Astrocyte (in vitro differentiated cells and primary cell): ENCODE results near the gene LRIG2. TPM values are rescaled to one million over a fixed set of nuclear protein-coding genes. Genes with fewer than 3 reads are reported as not detected.

Source experiments
- DNase-seq: peaks from one replicate; pipeline ENCODE4 v3.0.0-alpha.2; 2010; ENCODE audit warnings: low read depth
- FAIRE-seq: peaks from 2 replicates; lab custom pipeline; 2011; peaks lifted over from hg19 to GRCh38; lab: Jason Lieb, UNC
- H2AFZ ChIP-seq: 2 replicates; pipeline ENCODE4 v1.6.0; 2012; ENCODE audit warnings: low read depth, low read length, inconsistent platforms
- H3K27ac ChIP-seq: 2 replicates; pipeline ENCODE4 v1.5.1; 2011; ENCODE audit warnings: low read depth, low read length, inconsistent platforms
- H3K27me3 ChIP-seq: 2 replicates; pipeline ENCODE4 v1.6.0; 2011; ENCODE audit warnings: low read length, inconsistent platforms; ENCODE audit not compliant: insufficient read depth
- H3K36me3 ChIP-seq: 2 replicates; pipeline ENCODE4 v1.5.1; 2011; ENCODE audit warnings: low read length, inconsistent platforms; ENCODE audit not compliant: insufficient read depth
- H3K4me1 ChIP-seq: 2 replicates; pipeline ENCODE4 v1.5.1; 2011; ENCODE audit warnings: low read length, inconsistent platforms; ENCODE audit not compliant: insufficient read depth
- H3K4me2 ChIP-seq: 2 replicates; pipeline ENCODE4 v1.6.0; 2012; ENCODE audit warnings: low read length, inconsistent platforms
- H3K4me3 ChIP-seq: 2 replicates; pipeline ENCODE4 v1.5.1; 2011; ENCODE audit warnings: low read depth, mild to moderate bottlenecking, low read length, inconsistent platforms; ENCODE audit not compliant: insufficient read depth
- H3K79me2 ChIP-seq: 2 replicates; pipeline ENCODE4 v1.6.0; 2012; ENCODE audit warnings: mild to moderate bottlenecking, low read length, inconsistent platforms; ENCODE audit not compliant: insufficient read depth
- H3K9ac ChIP-seq: 2 replicates; pipeline ENCODE4 v1.6.0; 2012; ENCODE audit warnings: mild to moderate bottlenecking, low read length, inconsistent platforms
- H3K9me3 ChIP-seq: 2 replicates; pipeline ENCODE4 v1.5.1; 2012; ENCODE audit warnings: low read depth, mild to moderate bottlenecking, low read length, inconsistent platforms; ENCODE audit not compliant: insufficient read depth
- H4K20me1 ChIP-seq: 2 replicates; pipeline ENCODE4 v1.6.0; 2012; ENCODE audit warnings: low read length, inconsistent platforms; ENCODE audit not compliant: insufficient read depth
- H3K27ac Mint-ChIP-seq: one replicate; pipeline ENCODE4 v1.8.0; 2021; ENCODE audit warnings: mild to moderate bottlenecking, mixed read lengths; ENCODE audit not compliant: unreplicated experiment
- H3K27me3 Mint-ChIP-seq: one replicate; pipeline ENCODE4 v1.8.0; 2021; ENCODE audit warnings: low read depth, mixed read lengths; ENCODE audit not compliant: unreplicated experiment
- H3K36me3 Mint-ChIP-seq: one replicate; pipeline ENCODE4 v1.8.0; 2021; ENCODE audit warnings: low read depth, mixed read lengths; ENCODE audit not compliant: unreplicated experiment
- H3K4me1 Mint-ChIP-seq: one replicate; pipeline ENCODE4 v1.8.0; 2021; ENCODE audit warnings: low read depth, mixed read lengths; ENCODE audit not compliant: unreplicated experiment
- H3K4me3 Mint-ChIP-seq: one replicate; pipeline ENCODE4 v1.8.0; 2021; ENCODE audit warnings: mild to moderate bottlenecking, moderate library complexity, mixed read lengths; ENCODE audit not compliant: unreplicated experiment
- H3K9me3 Mint-ChIP-seq: one replicate; pipeline ENCODE4 v1.8.0; 2021; ENCODE audit warnings: mild to moderate bottlenecking, mixed read lengths; ENCODE audit not compliant: unreplicated experiment
- CTCF ChIP-seq: IDR thresholded peaks from 2 replicates; pipeline ENCODE4 v1.5.1; 2011; ENCODE audit warnings: low read depth, mild to moderate bottlenecking, inconsistent platforms, low read length, moderate library complexity; ENCODE audit not compliant: insufficient read depth
- EZH2 ChIP-seq: IDR thresholded peaks from 2 replicates; pipeline ENCODE4 v1.6.1; 2012; ENCODE audit warnings: mild to moderate bottlenecking, low read length, inconsistent platforms; ENCODE audit not compliant: insufficient read depth
- total RNA-seq: library from RNA; stranded (reverse); gene quantifications from 2 replicates; pipeline ENCODE4 v1.2.1, GENCODE V29; 2021

Gene LRIG2
- total RNA-seq, 1 donor from 2014 or later: 14.2 TPM

DNA sequence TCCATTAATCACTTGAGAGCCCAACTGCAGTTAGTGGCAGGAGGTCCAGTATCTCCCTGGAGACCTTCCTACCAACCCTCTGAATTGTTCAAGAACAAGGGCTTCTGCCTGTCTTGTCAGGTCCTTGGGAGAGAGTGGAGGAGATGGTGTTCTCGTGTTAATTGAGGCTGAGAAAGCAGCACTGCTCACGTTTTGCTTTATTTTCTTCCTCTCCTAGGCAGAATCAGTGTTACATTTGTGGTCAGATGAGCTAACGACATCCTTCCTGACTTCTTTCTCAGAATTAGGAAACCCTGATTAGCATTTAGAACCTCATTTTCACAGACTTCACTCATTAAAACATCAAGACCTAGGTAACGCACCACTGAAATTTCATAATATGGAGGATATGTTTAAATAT is 26.4 kb upstream of the LRIG2 start:
- Histone ChIP-seq H3K27ac (no peak overlapping the region), H3K4me2 (no peak overlapping the region), H3K27me3 (no peaks in the 10 kb centered on the region), H2AFZ (no peak overlapping the region), H4K20me1 (no peaks in the 10 kb centered on the region), H3K4me1 (peaks cover 16% of the 10 kb centered on the region), H3K79me2 (no peaks in the 10 kb centered on the region), H3K4me3 (no peak overlapping the region), H3K9me3 (no peaks in the 10 kb centered on the region), H3K36me3 (no peaks in the 10 kb centered on the region), H3K9ac (no peak overlapping the region)
- TF ChIP-seq CTCF: no peak
- no peak for TF ChIP-seq EZH2
- no peak overlapping the region for H3K27ac Mint-ChIP-seq
- H3K27me3 Mint-ChIP-seq: no peaks in the 10 kb centered on the region
- no peak for FAIRE-seq
- peaks cover 20% of the 10 kb centered on the region for H3K4me1 Mint-ChIP-seq
- H3K9me3 Mint-ChIP-seq: no peaks in the 10 kb centered on the region
- no peaks in the 10 kb centered on the region for H3K36me3 Mint-ChIP-seq
- no peak for DNase-seq
- H3K4me3 Mint-ChIP-seq: no peak overlapping the region

DNA sequence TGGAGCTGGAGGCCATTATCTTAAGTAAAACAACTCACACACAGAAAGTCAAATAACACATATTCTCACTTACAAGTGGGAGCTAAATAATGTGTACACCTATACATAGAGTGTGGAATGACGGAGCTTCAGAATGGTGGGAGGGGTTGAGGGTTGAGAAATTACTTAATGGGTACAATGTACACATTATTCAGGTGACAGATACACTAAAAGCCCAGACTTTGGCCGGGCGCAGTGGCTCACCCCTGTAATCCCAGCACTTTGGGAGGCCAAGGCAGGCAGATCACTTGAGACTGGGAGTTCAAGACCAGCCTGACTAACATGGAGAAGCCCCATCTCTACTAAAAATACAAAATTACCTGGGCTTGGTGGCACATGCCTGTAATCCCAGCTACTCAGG is 24.9 kb upstream of the LRIG2 start:
- no peak overlapping the region for H3K4me2 ChIP-seq
- H3K79me2 ChIP-seq: no peaks in the 10 kb centered on the region
- Mint-ChIP-seq H3K27ac (no peak overlapping the region), H3K27me3 (no peaks in the 10 kb centered on the region), H3K9me3 (no peaks in the 10 kb centered on the region), H3K36me3 (no peaks in the 10 kb centered on the region), H3K4me3 (no peak overlapping the region), H3K4me1 (peaks cover 5% of the 10 kb centered on the region)
- H3K9ac ChIP-seq: no peak overlapping the region
- no peak overlapping the region for H3K27ac ChIP-seq
- no peaks in the 10 kb centered on the region for H4K20me1 ChIP-seq
- no peaks in the 10 kb centered on the region for H3K27me3 ChIP-seq
- TF ChIP-seq CTCF (no peak), EZH2 (no peak)
- peaks cover under 1% of the 10 kb centered on the region for H3K4me1 ChIP-seq
- DNase-seq (no peak), FAIRE-seq (no peak)
- H2AFZ ChIP-seq: no peak overlapping the region
- H3K4me3 ChIP-seq: no peak overlapping the region
- H3K36me3 ChIP-seq: no peaks in the 10 kb centered on the region
- H3K9me3 ChIP-seq: no peaks in the 10 kb centered on the region

- DNase-seq (no peak), FAIRE-seq (no peak)
- no peak overlapping the region for H3K27ac Mint-ChIP-seq
- no peaks in the 10 kb centered on the region for H3K27me3 ChIP-seq
- no peaks in the 10 kb centered on the region for H3K27me3 Mint-ChIP-seq
- H3K36me3 ChIP-seq: no peaks in the 10 kb centered on the region
- no peak for TF ChIP-seq EZH2
- no peak for TF ChIP-seq CTCF
- no peaks in the 10 kb centered on the region for H3K9me3 Mint-ChIP-seq
- H3K4me3 Mint-ChIP-seq: no peak overlapping the region
- H3K9ac ChIP-seq: no peak overlapping the region
- H3K27ac ChIP-seq: no peak overlapping the region
- no peaks in the 10 kb centered on the region for H3K79me2 ChIP-seq
- H3K4me1 ChIP-seq: no peaks in the 10 kb centered on the region
- H3K4me2 ChIP-seq: no peak overlapping the region
- H3K9me3 ChIP-seq: no peaks in the 10 kb centered on the region
- H3K4me3 ChIP-seq: no peak overlapping the region
- no peaks in the 10 kb centered on the region for H4K20me1 ChIP-seq
- no peaks in the 10 kb centered on the region for H3K4me1 Mint-ChIP-seq
- no peak overlapping the region for H2AFZ ChIP-seq
- no peaks in the 10 kb centered on the region for H3K36me3 Mint-ChIP-seq
Measured at GRCh38 chr1:113053344-113054126, 19.5 kb upstream of the LRIG2 start.
